ENCODE data around the gene CLIP2.

DNA sequence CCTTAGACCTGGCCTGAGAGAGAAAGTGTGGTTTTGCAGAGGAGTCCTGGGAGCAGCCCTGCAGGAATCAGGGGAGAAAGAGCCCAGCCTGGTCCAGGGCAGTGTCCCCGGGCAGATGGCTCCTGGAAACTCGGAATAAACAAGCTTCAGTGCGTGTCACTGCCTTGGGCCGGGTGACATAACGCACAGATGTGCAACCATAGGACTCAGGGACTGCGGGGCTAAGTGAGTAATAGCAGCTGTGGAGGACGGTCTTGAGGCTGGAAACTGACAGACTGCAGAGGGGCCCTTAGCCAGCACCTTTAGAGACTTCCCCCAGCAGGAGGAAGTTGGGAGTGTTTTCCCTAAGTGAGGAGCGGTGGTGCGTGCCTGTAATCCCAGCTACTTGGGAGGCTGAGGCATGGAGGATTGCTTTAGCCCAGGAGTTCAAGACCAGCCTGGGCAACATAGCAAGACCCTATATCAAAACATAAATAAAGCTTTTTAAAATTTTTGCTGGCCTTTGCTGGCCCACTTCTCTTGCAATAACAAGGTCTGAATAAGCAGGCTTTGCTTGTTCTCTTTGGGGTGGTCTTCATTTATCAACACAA is 5.3 kb upstream of the CLIP2 start:
- TF ChIP-seq POLR2A (IDR thresholded peaks at IDR 0.05; ENCODE audit: low read length), result no peak
- no peak for TF ChIP-seq GATA1 (IDR thresholded peaks at IDR 0.05; ENCODE audit: low read depth, low read length)
